HG03439 (cell line): Measurements from ENCODE around the gene STH.
"Not testable (repeated sequence)": the region's sequence is repeated elsewhere in the genome, so short reads cannot be mapped to it uniquely, and the experiment has no call there.

Experiments
- ATAC-seq: cut with Tn5 transposase; IDR thresholded peaks from one replicate; pipeline ENCODE4 v1.9.1; 2021; ENCODE audit warnings: mild to moderate bottlenecking, moderate library complexity; ENCODE audit not compliant: unreplicated experiment

The STH gene

DNA sequence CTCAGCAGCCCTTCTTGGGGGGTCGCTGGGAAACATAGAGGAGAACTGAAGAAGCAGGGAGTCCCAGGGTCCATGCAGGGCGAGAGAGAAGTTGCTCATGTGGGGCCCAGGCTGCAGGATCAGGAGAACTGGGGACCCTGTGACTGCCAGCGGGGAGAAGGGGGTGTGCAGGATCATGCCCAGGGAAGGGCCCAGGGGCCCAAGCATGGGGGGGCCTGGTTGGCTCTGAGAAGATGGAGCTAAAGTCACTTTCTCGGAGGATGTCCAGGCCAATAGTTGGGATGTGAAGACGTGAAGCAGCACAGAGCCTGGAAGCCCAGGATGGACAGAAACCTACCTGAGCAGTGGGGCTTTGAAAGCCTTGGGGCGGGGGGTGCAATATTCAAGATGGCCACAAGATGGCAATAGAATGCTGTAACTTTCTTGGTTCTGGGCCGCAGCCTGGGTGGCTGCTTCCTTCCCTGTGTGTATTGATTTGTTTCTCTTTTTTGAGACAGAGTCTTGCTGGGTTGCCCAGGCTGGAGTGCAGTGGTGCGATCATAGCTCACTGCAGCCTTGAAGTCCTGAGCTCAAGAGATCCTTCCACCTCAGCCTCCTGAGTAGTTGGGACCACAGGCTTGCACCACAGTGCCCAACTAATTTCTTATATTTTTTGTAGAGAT is 3.4 kb downstream of the STH start:
- ATAC-seq = no peak

DNA sequence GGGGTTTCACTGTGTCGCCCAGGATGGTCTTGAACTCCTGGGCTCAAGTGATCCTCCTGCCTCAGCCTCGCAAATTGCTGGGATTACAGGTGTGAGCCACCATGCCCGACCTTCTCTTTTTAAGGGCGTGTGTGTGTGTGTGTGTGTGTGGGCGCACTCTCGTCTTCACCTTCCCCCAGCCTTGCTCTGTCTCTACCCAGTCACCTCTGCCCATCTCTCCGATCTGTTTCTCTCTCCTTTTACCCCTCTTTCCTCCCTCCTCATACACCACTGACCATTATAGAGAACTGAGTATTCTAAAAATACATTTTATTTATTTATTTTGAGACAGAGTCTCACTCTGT is 3.9 kb downstream of the STH start:
- ATAC-seq = no peak

DNA sequence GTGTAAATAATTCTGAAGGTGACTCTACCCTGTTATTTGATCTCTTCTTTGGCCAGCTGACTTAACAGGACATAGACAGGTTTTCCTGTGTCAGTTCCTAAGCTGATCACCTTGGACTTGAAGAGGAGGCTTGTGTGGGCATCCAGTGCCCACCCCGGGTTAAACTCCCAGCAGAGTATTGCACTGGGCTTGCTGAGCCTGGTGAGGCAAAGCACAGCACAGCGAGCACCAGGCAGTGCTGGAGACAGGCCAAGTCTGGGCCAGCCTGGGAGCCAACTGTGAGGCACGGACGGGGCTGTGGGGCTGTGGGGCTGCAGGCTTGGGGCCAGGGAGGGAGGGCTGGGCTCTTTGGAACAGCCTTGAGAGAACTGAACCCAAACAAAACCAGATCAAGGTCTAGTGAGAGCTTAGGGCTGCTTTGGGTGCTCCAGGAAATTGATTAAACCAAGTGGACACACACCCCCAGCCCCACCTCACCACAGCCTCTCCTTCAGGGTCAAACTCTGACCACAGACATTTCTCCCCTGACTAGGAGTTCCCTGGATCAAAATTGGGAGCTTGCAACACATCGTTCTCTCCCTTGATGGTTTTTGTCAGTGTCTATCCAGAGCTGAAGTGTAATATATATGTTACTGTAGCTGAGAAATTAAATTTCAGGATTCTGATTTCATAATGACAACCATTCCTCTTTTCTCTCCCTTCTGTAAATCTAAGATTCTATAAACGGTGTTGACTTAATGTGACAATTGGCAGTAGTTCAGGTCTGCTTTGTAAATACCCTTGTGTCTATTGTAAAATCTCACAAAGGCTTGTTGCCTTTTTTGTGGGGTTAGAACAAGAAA is 5.1 kb downstream of the STH start:
- no peak for ATAC-seq

DNA sequence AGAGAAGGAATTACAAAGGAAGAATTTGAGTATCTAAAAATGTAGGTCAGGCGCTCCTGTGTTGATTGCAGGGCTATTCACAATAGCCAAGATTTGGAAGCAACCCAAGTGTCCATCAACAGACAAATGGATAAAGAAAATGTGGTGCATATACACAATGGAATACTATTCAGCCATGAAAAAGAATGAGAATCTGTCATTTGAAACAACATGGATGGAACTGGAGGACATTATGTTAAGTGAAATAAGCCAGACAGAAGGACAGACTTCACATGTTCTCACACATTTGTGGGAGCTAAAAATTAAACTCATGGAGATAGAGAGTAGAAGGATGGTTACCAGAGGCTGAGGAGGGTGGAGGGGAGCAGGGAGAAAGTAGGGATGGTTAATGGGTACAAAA is 7.0 kb downstream of the STH start:
- not testable (repeated sequence) for ATAC-seq

DNA sequence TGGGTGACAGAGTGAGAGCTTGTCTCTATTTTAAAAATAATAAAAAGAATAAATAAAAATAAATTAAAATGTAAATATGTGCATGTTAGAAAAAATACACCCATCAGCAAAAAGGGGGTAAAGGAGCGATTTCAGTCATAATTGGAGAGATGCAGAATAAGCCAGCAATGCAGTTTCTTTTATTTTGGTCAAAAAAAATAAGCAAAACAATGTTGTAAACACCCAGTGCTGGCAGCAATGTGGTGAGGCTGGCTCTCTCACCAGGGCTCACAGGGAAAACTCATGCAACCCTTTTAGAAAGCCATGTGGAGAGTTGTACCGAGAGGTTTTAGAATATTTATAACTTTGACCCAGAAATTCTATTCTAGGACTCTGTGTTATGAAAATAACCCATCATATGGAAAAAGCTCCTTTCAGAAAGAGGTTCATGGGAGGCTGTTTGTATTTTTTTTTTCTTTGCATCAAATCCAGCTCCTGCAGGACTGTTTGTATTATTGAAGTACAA is 8.5 kb downstream of the STH start:
- no peak for ATAC-seq

DNA sequence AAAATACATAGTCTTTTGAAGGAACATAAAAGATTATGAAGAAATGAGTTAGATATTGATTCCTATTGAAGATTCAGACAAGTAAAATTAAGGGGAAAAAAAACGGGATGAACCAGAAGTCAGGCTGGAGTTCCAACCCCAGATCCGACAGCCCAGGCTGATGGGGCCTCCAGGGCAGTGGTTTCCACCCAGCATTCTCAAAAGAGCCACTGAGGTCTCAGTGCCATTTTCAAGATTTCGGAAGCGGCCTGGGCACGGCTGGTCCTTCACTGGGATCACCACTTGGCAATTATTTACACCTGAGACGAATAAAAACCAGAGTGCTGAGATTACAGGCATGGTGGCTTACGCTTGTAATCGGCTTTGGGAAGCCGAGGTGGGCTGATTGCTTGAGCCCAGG is 9.5 kb downstream of the STH start:
- no peak for ATAC-seq

DNA sequence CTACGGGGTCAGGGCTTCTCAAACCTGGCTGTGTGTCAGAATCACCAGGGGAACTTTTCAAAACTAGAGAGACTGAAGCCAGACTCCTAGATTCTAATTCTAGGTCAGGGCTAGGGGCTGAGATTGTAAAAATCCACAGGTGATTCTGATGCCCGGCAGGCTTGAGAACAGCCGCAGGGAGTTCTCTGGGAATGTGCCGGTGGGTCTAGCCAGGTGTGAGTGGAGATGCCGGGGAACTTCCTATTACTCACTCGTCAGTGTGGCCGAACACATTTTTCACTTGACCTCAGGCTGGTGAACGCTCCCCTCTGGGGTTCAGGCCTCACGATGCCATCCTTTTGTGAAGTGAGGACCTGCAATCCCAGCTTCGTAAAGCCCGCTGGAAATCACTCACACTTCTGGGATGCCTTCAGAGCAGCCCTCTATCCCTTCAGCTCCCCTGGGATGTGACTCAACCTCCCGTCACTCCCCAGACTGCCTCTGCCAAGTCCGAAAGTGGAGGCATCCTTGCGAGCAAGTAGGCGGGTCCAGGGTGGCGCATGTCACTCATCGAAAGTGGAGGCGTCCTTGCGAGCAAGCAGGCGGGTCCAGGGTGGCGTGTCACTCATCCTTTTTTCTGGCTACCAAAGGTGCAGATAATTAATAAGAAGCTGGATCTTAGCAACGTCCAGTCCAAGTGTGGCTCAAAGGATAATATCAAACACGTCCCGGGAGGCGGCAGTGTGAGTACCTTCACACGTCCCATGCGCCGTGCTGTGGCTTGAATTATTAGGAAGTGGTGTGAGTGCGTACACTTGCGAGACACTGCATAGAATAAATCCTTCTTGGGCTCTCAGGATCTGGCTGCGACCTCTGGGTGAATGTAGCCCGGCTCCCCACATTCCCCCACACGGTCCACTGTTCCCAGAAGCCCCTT is 10.9 kb downstream of the STH start:
- no peak for ATAC-seq

DNA sequence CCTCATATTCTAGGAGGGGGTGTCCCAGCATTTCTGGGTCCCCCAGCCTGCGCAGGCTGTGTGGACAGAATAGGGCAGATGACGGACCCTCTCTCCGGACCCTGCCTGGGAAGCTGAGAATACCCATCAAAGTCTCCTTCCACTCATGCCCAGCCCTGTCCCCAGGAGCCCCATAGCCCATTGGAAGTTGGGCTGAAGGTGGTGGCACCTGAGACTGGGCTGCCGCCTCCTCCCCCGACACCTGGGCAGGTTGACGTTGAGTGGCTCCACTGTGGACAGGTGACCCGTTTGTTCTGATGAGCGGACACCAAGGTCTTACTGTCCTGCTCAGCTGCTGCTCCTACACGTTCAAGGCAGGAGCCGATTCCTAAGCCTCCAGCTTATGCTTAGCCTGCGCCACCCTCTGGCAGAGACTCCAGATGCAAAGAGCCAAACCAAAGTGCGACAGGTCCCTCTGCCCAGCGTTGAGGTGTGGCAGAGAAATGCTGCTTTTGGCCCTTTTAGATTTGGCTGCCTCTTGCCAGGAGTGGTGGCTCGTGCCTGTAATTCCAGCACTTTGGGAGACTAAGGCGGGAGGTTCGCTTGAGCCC is 11.6 kb downstream of the STH start:
- ATAC-seq = no peak

DNA sequence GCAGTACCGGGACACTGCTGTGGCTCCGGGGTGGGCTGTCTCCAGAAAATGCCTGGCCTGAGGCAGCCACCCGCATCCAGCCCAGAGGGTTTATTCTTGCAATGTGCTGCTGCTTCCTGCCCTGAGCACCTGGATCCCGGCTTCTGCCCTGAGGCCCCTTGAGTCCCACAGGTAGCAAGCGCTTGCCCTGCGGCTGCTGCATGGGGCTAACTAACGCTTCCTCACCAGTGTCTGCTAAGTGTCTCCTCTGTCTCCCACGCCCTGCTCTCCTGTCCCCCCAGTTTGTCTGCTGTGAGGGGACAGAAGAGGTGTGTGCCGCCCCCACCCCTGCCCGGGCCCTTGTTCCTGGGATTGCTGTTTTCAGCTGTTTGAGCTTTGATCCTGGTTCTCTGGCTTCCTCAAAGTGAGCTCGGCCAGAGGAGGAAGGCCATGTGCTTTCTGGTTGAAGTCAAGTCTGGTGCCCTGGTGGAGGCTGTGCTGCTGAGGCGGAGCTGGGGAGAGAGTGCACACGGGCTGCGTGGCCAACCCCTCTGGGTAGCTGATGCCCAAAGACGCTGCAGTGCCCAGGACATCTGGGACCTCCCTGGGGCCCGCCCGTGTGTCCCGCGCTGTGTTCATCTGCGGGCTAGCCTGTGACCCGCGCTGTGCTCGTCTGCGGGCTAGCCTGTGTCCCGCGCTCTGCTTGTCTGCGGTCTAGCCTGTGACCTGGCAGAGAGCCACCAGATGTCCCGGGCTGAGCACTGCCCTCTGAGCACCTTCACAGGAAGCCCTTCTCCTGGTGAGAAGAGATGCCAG is 12.9 kb downstream of the STH start:
- ATAC-seq = no peak

DNA sequence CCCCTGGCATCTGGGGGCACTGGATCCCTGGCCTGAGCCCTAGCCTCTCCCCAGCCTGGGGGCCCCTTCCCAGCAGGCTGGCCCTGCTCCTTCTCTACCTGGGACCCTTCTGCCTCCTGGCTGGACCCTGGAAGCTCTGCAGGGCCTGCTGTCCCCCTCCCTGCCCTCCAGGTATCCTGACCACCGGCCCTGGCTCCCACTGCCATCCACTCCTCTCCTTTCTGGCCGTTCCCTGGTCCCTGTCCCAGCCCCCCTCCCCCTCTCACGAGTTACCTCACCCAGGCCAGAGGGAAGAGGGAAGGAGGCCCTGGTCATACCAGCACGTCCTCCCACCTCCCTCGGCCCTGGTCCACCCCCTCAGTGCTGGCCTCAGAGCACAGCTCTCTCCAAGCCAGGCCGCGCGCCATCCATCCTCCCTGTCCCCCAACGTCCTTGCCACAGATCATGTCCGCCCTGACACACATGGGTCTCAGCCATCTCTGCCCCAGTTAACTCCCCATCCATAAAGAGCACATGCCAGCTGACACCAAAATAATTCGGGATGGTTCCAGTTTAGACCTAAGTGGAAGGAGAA is 13.5 kb downstream of the STH start:
- ATAC-seq = no peak

DNA sequence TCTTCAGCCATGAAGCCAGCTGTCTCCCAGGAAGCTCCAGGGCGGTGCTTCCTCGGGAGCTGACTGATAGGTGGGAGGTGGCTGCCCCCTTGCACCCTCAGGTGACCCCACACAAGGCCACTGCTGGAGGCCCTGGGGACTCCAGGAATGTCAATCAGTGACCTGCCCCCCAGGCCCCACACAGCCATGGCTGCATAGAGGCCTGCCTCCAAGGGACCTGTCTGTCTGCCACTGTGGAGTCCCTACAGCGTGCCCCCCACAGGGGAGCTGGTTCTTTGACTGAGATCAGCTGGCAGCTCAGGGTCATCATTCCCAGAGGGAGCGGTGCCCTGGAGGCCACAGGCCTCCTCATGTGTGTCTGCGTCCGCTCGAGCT is 14.1 kb downstream of the STH start:
- no peak for ATAC-seq

DNA sequence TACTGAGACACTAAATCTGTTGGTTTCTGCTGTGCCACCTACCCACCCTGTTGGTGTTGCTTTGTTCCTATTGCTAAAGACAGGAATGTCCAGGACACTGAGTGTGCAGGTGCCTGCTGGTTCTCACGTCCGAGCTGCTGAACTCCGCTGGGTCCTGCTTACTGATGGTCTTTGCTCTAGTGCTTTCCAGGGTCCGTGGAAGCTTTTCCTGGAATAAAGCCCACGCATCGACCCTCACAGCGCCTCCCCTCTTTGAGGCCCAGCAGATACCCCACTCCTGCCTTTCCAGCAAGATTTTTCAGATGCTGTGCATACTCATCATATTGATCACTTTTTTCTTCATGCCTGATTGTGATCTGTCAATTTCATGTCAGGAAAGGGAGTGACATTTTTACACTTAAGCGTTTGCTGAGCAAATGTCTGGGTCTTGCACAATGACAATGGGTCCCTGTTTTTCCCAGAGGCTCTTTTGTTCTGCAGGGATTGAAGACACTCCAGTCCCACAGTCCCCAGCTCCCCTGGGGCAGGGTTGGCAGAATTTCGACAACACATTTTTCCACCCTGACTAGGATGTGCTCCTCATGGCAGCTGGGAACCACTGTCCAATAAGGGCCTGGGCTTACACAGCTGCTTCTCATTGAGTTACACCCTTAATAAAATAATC is 14.6 kb downstream of the STH start:
- ATAC-seq = no peak

DNA sequence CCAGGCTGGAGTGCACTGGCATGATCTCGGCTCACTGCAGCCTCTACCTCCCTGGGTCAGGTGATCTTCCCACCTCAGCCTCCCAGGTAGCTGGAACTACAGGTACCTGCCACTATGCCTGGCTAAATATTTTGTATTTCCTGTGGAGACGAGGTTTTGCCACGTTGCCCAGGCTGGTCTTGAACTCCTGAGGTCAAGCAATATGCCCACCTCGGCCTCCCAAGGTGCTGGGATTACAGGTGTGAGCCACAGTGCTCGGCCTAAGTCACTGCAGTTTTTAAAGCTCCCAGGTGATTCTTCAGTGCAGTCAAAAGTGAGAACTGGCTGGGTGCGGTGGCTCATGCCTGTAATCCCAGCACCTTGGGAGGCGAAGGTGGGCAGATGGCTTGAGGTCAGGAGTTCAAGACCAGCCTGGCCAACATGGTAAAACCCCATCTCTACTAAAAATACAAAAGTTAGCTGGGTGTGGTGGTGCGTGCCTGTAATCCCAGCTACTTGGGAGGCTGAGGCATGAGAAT is 20.4 kb downstream of the STH start:
- not testable (repeated sequence) for ATAC-seq

DNA sequence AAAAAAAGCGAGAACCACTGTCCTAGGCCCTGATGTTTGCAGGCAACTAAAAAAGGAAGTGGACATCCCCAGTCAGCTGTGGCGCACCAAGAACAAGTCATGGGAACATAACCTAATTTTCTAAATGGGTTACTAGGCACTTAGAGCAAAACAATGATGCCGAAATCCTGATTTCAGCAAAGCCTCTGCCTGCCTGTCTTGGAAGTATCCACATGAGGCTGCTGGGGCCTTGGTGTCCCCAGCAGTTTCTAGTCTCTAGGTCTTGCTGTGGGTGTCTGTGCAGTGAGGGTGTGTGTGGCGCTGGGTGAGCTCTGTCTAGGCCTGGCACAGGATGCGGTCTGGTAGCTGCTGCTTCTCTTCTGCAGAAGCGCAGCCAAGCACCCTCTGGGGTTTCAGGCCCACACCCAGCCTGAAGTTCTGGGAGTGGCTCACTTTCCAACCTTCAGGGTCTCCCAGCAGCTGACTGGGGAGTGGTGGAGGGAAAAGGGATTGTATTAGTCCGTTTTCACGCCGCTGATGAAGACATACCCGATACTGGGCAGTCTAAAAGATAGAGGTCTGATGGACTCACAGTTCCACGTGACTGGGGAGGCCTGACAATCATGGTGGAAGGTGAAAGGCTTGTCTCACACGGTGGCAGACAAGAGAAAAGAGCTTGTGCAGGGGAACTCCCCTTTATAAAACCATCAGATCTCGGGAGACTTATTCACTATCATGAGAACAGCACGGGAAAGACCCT is 21.1 kb downstream of the STH start:
- ATAC-seq = no peak

DNA sequence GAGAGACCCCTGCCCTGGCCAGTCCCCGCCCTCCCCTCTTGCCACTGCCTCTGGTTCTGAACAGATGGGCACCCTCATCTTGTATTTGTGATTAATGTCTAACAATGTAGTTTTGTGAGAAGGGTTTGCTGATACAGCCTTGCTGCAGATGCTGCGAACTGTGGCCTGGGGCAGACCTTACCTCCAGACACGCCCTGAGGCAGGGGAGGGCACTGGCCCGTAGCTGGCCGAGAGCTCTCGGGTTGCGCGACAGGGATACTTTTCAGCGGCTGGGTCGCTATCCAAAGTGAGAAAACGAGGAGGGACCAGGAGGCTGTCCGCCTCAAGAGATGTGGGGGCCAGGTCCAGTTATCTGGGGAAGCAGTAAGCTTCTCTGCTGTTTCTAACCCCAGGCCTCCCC is 21.9 kb downstream of the STH start:
- ATAC-seq = no peak

DNA sequence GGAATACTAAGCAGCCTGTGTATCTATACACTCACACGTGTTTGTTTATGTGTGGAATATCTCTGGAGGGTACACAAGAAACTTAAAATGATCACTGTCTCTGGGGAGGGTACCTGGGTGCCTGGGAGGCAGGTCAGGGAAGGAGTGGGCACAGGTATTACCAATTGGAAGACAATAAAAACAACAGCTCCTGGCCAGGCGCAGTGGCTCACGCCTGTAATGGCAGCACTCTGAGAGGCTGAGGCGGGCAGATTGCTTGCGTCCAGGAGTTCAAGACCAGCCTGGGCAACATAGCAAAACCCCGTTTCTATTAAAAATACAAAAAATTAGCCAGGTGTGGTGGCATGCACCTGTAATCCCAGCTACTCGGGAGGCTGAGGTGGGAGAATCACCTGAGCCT is 24.3 kb downstream of the STH start:
- not testable (repeated sequence) for ATAC-seq

DNA sequence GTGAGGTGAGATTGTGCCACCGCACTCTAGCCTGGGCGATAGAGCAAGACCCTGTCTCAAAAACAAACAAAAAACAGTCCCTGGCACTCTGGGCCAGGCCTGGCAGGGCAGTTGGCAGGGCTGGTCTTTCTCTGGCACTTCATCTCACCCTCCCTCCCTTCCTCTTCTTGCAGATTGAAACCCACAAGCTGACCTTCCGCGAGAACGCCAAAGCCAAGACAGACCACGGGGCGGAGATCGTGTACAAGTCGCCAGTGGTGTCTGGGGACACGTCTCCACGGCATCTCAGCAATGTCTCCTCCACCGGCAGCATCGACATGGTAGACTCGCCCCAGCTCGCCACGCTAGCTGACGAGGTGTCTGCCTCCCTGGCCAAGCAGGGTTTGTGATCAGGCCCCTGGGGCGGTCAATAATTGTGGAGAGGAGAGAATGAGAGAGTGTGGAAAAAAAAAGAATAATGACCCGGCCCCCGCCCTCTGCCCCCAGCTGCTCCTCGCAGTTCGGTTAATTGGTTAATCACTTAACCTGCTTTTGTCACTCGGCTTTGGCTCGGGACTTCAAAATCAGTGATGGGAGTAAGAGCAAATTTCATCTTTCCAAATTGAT is 24.8 kb downstream of the STH start:
- ATAC-seq = no peak

DNA sequence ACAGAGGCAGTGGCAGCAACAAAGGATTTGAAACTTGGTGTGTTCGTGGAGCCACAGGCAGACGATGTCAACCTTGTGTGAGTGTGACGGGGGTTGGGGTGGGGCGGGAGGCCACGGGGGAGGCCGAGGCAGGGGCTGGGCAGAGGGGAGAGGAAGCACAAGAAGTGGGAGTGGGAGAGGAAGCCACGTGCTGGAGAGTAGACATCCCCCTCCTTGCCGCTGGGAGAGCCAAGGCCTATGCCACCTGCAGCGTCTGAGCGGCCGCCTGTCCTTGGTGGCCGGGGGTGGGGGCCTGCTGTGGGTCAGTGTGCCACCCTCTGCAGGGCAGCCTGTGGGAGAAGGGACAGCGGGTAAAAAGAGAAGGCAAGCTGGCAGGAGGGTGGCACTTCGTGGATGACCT is 25.5 kb downstream of the STH start:
- no peak for ATAC-seq
